CD4-positive, alpha-beta T cell (primary cell): ENCODE results near the gene VPS26B. TPM values are rescaled to one million over a fixed set of nuclear protein-coding genes. Genes with fewer than 3 reads are reported as not detected.
A peak's percentile ranks its signal among the peaks of the same experiment; 100 is the strongest.

Experiments used
- ATAC-seq: fragments of 200-7000 bp; cut with Tn5 transposase; one replicate; pipeline ENCODE4 v1.10.0; 2022; ENCODE audit warnings: mild to moderate bottlenecking; ENCODE audit not compliant: poor library complexity
- CTCF ChIA-PET: fragments of 350-600 bp; sonication (Branson Sonifier 250); formaldehyde crosslinking; loops from one replicate; lab custom pipeline; 2021; ENCODE audit warnings: antibody characterized with exemption, inconsistent platforms; lab: Charles Lee
- POLR2A ChIA-PET: fragments of 350-600 bp; sonication (Branson Sonifier 250); formaldehyde crosslinking; loops from one replicate; lab custom pipeline; 2021; ENCODE audit warnings: antibody characterized with exemption, inconsistent platforms; lab: Charles Lee
- DNase-seq, 14 experiments: peaks; one replicate each; pipeline ENCODE4 v3.0.0-alpha.2; 2013 to 2020; ENCODE audit warnings: mixed read lengths in 2 of 14
- H3K27ac ChIP-seq, 2 donors: one replicate each; pipeline versions ENCODE4 v1.5.1 to v1.7.0; 2013; ENCODE audit warnings: low read length in 2 of 2, low read depth in 1 of 2, mild to moderate bottlenecking in 1 of 2
- H3K27me3 ChIP-seq, 2 experiments: 1 replicate in 1 of 2; 2 replicates in 1 of 2; pipeline versions ENCODE4 v1.6.1 to v1.7.0; 2013; ENCODE audit warnings: low read length in 2 of 2, control low read depth in 1 of 2, mild to moderate bottlenecking in 1 of 2, moderate library complexity in 1 of 2; ENCODE audit not compliant: insufficient read depth in 2 of 2, control insufficient read depth in 1 of 2
- H3K36me3 ChIP-seq: one replicate; pipeline ENCODE4 v1.6.1; 2013; ENCODE audit warnings: low read length, control low read depth; ENCODE audit not compliant: insufficient read depth
- H3K4me1 ChIP-seq: one replicate; pipeline ENCODE4 v1.6.1; 2013; ENCODE audit warnings: low read length, control low read depth; ENCODE audit not compliant: insufficient read depth
- H3K4me3 ChIP-seq: one replicate; pipeline ENCODE4 v1.5.1; 2013; ENCODE audit warnings: mild to moderate bottlenecking, low read length, moderate library complexity
- H3K9me3 ChIP-seq, 2 experiments: 1 replicate in 1 of 2; 2 replicates in 1 of 2; pipeline versions ENCODE4 v1.6.1 to v1.7.0; 2013; ENCODE audit warnings: low read length in 2 of 2, mild to moderate bottlenecking in 2 of 2, control low read depth in 1 of 2, moderate library complexity in 1 of 2; ENCODE audit not compliant: control insufficient read depth in 1 of 2, insufficient read depth in 1 of 2
- H3K27ac Mint-ChIP-seq: one replicate; pipeline ENCODE4 v1.8.0; 2020; ENCODE audit warnings: mixed read lengths
- H3K27me3 Mint-ChIP-seq: one replicate; pipeline ENCODE4 v1.8.0; 2021; ENCODE audit warnings: mixed read lengths
- H3K36me3 Mint-ChIP-seq: one replicate; pipeline ENCODE4 v1.8.0; 2021; ENCODE audit warnings: low read depth, mixed read lengths
- H3K4me1 Mint-ChIP-seq: one replicate; pipeline ENCODE4 v1.8.0; 2021; ENCODE audit warnings: low read depth, mixed read lengths
- H3K4me3 Mint-ChIP-seq: one replicate; pipeline ENCODE4 v1.8.0; 2020; ENCODE audit warnings: mild to moderate bottlenecking, mixed read lengths
- H3K9me3 Mint-ChIP-seq: one replicate; pipeline ENCODE4 v1.8.0; 2020; ENCODE audit warnings: mixed read lengths
- intact Hi-C, 2 experiments: fragments of 100-400 bp; cut with DNase I in 1 of 2; cut with micrococcal nuclease in 1 of 2; formaldehyde crosslinking; loops; one replicate each; pipeline versions ENCODE4 v1.15.1 to v1.9.0; 2023 to 2025; cut with DNase I, micrococcal nuclease
- total RNA-seq, 174 experiments: library from RNA in 2 of 174; stranded (reverse) in 2 of 174; gene quantifications; one replicate each; pipeline ENCODE4 v1.2.3 and lab custom pipeline; 2021 to 2026
- TF ChIP-seq, protein P1 (sequence below): fragments of 200-600 bp; IDR thresholded peaks from one replicate; pipeline ENCODE4 v1.8.0; 2022; ENCODE audit warnings: antibody characterized with exemption, mild to moderate bottlenecking

The VPS26B gene
- total RNA-seq, 2 experiments from 2014 or later = 41.6 to 42.2 TPM

DNA sequence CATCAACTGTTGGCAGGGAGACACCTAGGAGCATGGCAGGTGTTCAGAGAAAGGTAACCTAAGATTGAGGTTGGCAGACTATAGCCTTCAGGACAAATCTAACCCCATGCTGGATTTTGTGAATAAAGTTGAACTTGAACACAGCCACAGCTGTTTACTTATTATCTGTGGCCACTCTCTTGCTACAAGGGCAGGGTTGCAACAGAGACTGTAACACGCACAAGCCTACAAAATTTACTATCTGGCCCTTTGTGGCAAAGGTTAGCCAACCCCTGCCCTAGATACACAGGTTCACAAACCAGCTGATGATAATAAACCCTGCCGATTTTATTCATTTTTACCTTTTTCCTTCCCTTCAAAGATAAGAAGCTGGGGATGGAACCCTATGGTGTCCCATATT is 26.2 kb downstream of the VPS26B start:
- no peak overlapping the region for H3K27ac Mint-ChIP-seq
- peaks cover 39% of the 10 kb centered on the region for H3K4me1 Mint-ChIP-seq
- Histone ChIP-seq H3K27ac (no peak overlapping the region), H3K27me3 (no peaks in the 10 kb centered on the region), H3K36me3 (peaks cover 54% of the 10 kb centered on the region), H3K4me1 (peaks cover 19% of the 10 kb centered on the region), H3K4me3 (no peak overlapping the region), H3K9me3 (no peaks in the 10 kb centered on the region)
- ATAC-seq (no peak), DNase-seq (no peak)
- intact Hi-C loops = loop anchor here in 1 of 2 experiments (10.0 kb wide), 1 partner anchor 186 kb away; the partner anchor contains the start of gene JAM3
- H3K27me3 Mint-ChIP-seq = no peaks in the 10 kb centered on the region
- peaks cover 72% of the 10 kb centered on the region for H3K36me3 Mint-ChIP-seq
- no peaks in the 10 kb centered on the region for H3K9me3 Mint-ChIP-seq
- TF ChIP-seq, protein P1, sequence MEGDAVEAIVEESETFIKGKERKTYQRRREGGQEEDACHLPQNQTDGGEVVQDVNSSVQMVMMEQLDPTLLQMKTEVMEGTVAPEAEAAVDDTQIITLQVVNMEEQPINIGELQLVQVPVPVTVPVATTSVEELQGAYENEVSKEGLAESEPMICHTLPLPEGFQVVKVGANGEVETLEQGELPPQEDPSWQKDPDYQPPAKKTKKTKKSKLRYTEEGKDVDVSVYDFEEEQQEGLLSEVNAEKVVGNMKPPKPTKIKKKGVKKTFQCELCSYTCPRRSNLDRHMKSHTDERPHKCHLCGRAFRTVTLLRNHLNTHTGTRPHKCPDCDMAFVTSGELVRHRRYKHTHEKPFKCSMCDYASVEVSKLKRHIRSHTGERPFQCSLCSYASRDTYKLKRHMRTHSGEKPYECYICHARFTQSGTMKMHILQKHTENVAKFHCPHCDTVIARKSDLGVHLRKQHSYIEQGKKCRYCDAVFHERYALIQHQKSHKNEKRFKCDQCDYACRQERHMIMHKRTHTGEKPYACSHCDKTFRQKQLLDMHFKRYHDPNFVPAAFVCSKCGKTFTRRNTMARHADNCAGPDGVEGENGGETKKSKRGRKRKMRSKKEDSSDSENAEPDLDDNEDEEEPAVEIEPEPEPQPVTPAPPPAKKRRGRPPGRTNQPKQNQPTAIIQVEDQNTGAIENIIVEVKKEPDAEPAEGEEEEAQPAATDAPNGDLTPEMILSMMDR = no peak
- ChIA-PET CTCF (interaction anchor here (0.8 kb wide), 1 partner anchor 25 kb away, joined by 3 read pairs; no protein-coding TSS in a partner anchor), POLR2A (interaction anchor here (1.1 to 6.6 kb wide), 3 partner anchors 24 to 26 kb away, joined by 3 to 94 read pairs (median 44); partner anchors contain the start of genes GLB1L3, NCAPD3 and VPS26B)
- H3K4me3 Mint-ChIP-seq = peak overlapping the region; percentile 32

DNA sequence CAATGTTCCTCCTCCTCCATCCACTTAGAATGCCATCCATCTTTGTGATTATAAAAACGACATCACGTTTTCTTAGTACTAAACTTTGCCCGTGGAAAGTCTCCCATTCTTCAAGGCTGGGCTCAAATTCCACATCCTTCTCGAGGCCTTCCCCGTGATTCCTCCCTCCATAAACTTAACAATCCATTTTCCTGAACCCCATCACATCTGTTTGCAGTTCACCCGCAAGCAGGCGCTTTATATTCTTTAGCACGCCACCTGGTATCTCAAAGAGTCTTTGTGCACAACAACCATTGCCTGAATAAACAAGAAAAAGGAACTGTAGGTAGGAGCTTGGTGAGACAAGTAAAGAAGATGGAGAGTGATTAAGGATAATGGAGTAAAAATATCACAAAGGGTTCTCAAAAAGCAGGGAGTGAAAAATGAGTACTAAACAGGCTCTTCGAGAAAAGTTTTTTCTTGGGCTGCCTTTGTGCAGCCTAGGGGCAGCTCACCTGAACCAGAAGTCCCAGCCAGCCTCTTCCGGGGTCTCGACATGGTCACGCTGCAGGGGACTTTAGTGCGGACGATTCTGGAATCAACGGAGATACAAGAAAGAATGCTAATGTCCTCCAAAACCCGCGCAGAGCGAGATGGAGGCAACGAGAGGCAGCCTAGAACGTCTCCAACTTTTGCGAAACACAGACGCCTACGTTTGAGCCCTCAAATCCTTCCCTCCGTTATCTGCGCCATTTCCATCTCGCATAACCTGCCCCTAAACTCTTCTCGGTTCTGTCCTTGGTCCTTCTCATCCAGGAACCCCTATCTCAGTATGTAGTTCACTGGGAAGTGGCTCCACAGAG is 28.1 kb downstream of the VPS26B start:
- Histone ChIP-seq H3K9me3 (no peaks in the 10 kb centered on the region), H3K4me1 (peaks cover 19% of the 10 kb centered on the region), H3K27me3 (no peaks in the 10 kb centered on the region), H3K36me3 (peaks cover 36% of the 10 kb centered on the region), H3K27ac (peak overlapping the region in 1 of 2 donors; percentile 51), H3K4me3 (peak overlapping the region; percentile 84)
- ChIA-PET POLR2A (interaction anchor here (1.0 to 6.6 kb wide), 4 partner anchors 11 to 28 kb away, joined by 3 to 94 read pairs (median 24); partner anchors contain the start of genes GLB1L3, NCAPD3 and VPS26B), CTCF (interaction anchor here (1.0 to 2.6 kb wide), 6 partner anchors 10 to 45 kb away, joined by 3 to 18 read pairs (median 4); partner anchors contain the start of genes GLB1L3, NCAPD3 and VPS26B)
- TF ChIP-seq, protein P1 = no peak
- intact Hi-C loops = loop anchor here (1.0 to 10.0 kb wide), 6 partner anchors 24 to 188 kb away; partner anchors contain the start of genes VPS26B (in 2 of the 2), GLB1L3 (in 1 of the 2) and JAM3 (in 1 of the 2)
- peaks cover 40% of the 10 kb centered on the region for H3K4me1 Mint-ChIP-seq
- peak overlapping the region; percentile 94 for H3K4me3 Mint-ChIP-seq
- no peaks in the 10 kb centered on the region for H3K9me3 Mint-ChIP-seq
- H3K27ac Mint-ChIP-seq = peak overlapping the region; percentile 69
- DNase-seq (peak in 5 of 14 experiments; percentile 7 to 27 (median 13)), ATAC-seq (peak; percentile 12)
- peaks cover 64% of the 10 kb centered on the region for H3K36me3 Mint-ChIP-seq
- no peaks in the 10 kb centered on the region for H3K27me3 Mint-ChIP-seq
